HepG2 (cell line): Measurements from ENCODE around the gene PPFIA3. TPM values are rescaled to one million over a fixed set of nuclear protein-coding genes. Genes with fewer than 3 reads are reported as not detected.

Source experiments
- ADNP ChIP-seq: sonication (generic); formaldehyde crosslinking; IDR thresholded peaks from 2 replicates; pipeline ENCODE4 v1.4.0; 2020; ENCODE audit warnings: missing genetic modification reagents
- EP300 ChIP-seq, 3 experiments: sonication (generic) in 1 of 3; formaldehyde crosslinking in 1 of 3; IDR thresholded peaks; 2 replicates each; pipeline versions ENCODE4 v1.5.1 to v1.6.1; 2011 to 2020; ENCODE audit warnings: low read depth in 2 of 3, low read length in 2 of 3, borderline replicate concordance in 1 of 3, improper control_type of control experiment in 1 of 3, mild to moderate bottlenecking in 1 of 3, missing genetic modification reagents in 1 of 3, moderate library complexity in 1 of 3
- GTF3A ChIP-seq: sonication (generic); formaldehyde crosslinking; conservative IDR thresholded peaks from 2 replicates; pipeline ENCODE4 v1.4.0; 2020; ENCODE audit warnings: mild to moderate bottlenecking, missing genetic modification reagents
- KLF6 ChIP-seq: IDR thresholded peaks from 2 replicates; pipeline ENCODE4 v1.8.0; 2016; ENCODE audit warnings: missing biosample characterization, missing genetic modification reagents
- KMT2B ChIP-seq: IDR thresholded peaks from 2 replicates; pipeline ENCODE4 v1.6.1; 2016; ENCODE audit warnings: missing genetic modification reagents, missing compliant biosample characterization
- MED1 ChIP-seq: sonication (generic); formaldehyde crosslinking; IDR thresholded peaks from 2 replicates; pipeline ENCODE4 v1.4.0; 2020; ENCODE audit warnings: missing genetic modification reagents
- MXD4 ChIP-seq: IDR thresholded peaks from 2 replicates; pipeline ENCODE4 v1.6.1; 2016; ENCODE audit warnings: mild to moderate bottlenecking, missing biosample characterization, missing genetic modification reagents
- SMARCC2 ChIP-seq: fragments of 450-650 bp; IDR thresholded peaks from 2 replicates; pipeline ENCODE4 v1.6.1; 2017; ENCODE audit warnings: antibody characterized with exemption, mild to moderate bottlenecking
- SMC3 ChIP-seq: IDR thresholded peaks from 2 replicates; pipeline ENCODE4 v1.6.1; 2011; ENCODE audit warnings: low read length, improper control_type of control experiment
- SRSF4 ChIP-seq: fragments of 200-400 bp; formaldehyde crosslinking; IDR thresholded peaks from one replicate; pipeline ENCODE4 v1.6.1; 2018; ENCODE audit warnings: mild to moderate bottlenecking, low read depth, low read length, moderate library complexity; ENCODE audit not compliant: poor library complexity, severe bottlenecking
- TOPORS ChIP-seq: sonication (generic); formaldehyde crosslinking; IDR thresholded peaks from 2 replicates; pipeline ENCODE4 v1.8.0; 2023; ENCODE audit warnings: mild to moderate bottlenecking, missing genetic modification reagents
- USF2 ChIP-seq, 2 experiments: sonication (generic) in 1 of 2; formaldehyde crosslinking in 1 of 2; IDR thresholded peaks; 2 replicates each; pipeline versions ENCODE4 v1.5.1 to v1.6.1; 2011 to 2020; ENCODE audit warnings: borderline replicate concordance in 1 of 2, low read depth in 1 of 2, low read length in 1 of 2, mild to moderate bottlenecking in 1 of 2, missing genetic modification reagents in 1 of 2, moderate library complexity in 1 of 2
- ZBTB14 ChIP-seq: sonication (generic); formaldehyde crosslinking; IDR thresholded peaks from 2 replicates; pipeline ENCODE4 v1.4.0; 2020; ENCODE audit warnings: missing genetic modification reagents
- ZFP62 ChIP-seq: sonication (generic); formaldehyde crosslinking; IDR thresholded peaks from 2 replicates; pipeline ENCODE4 v1.4.0; 2020; ENCODE audit warnings: missing genetic modification reagents
- ZKSCAN8 ChIP-seq: IDR thresholded peaks from 2 replicates; pipeline ENCODE4 v1.6.1; 2016; ENCODE audit warnings: borderline replicate concordance, missing genetic modification reagents, missing compliant biosample characterization
- ZNF317 ChIP-seq: sonication (generic); formaldehyde crosslinking; IDR thresholded peaks from 2 replicates; pipeline ENCODE4 v1.5.0; 2020; ENCODE audit warnings: mild to moderate bottlenecking, missing genetic modification reagents
- ZNF331 ChIP-seq: sonication (generic); formaldehyde crosslinking; IDR thresholded peaks from 2 replicates; pipeline ENCODE4 v1.4.0; 2020; ENCODE audit warnings: missing genetic modification reagents
- ZNF512 ChIP-seq: sonication (generic); formaldehyde crosslinking; IDR thresholded peaks from 2 replicates; pipeline ENCODE4 v1.4.0; 2020; ENCODE audit warnings: mild to moderate bottlenecking, missing genetic modification reagents
- ZNF644 ChIP-seq: IDR thresholded peaks from 2 replicates; pipeline ENCODE4 v1.6.1; 2016; ENCODE audit warnings: low read depth
- ZNF768 ChIP-seq: sonication (generic); formaldehyde crosslinking; IDR thresholded peaks from 2 replicates; pipeline ENCODE4 v1.4.0; 2020; ENCODE audit warnings: missing genetic modification reagents
- ZNF776 ChIP-seq: sonication (generic); formaldehyde crosslinking; IDR thresholded peaks from 2 replicates; pipeline ENCODE4 v1.4.0; 2020; ENCODE audit warnings: mild to moderate bottlenecking, missing genetic modification reagents
- polyA plus RNA-seq, 8 experiments: library from polyadenylated mRNA; depleted of rRNA in 3 of 8; stranded (reverse) in 7 of 8; unstranded in 1 of 8; fragments of >200 nt; fragmentation: Illumina TruSeq in 4 of 8; extraction: Trizol in 4 of 8; gene quantifications; 2 replicates each; pipeline versions ENCODE4 v1.2.1 to v1.2.3, GENCODE V29; 2011 to 2016; ENCODE audit warnings: low read depth in 4 of 8, missing spikeins in 1 of 8, mixed read lengths in 1 of 8; ENCODE audit not compliant: insufficient read depth in 1 of 8
- total RNA-seq, 5 experiments: library from RNA; depleted of rRNA; stranded (reverse); fragments of >200 nt; fragmentation: Illumina TruSeq; extraction: Trizol; gene quantifications; 2 replicates each; pipeline ENCODE4 v1.2.3, GENCODE V29; 2016; ENCODE audit warnings: low read depth in 1 of 5

PPFIA3 gene
- total and polyA plus RNA-seq, 2 of the 13 experiments (the other 11 are each of a cell fraction or from before 2014, with no cell fraction given): 6.7 to 8.6 TPM

- TF ChIP-seq GTF3A (CRISPR knock-in tag): no peak
- TF ChIP-seq ZNF331 (CRISPR knock-in tag): no peak
- TF ChIP-seq SMC3: peak; percentile 68
- TF ChIP-seq MED1 (CRISPR knock-in tag): 0 out of 2 replicates have a peak, but pooled peaks have one; percentile 29
- no peak for TF ChIP-seq ZFP62
- no peak for TF ChIP-seq SRSF4
- no peak for TF ChIP-seq ADNP (CRISPR knock-in tag)
- no peak for TF ChIP-seq ZNF512 (CRISPR knock-in tag)
- TF ChIP-seq KMT2B (CRISPR knock-in tag): no peak
- TF ChIP-seq ZBTB14 (CRISPR knock-in tag): no peak
- no peak for TF ChIP-seq SMARCC2
- TF ChIP-seq MXD4: no peak
- TF ChIP-seq EP300 (IDR thresholded peaks at IDR 0.05; ENCODE audit: low read depth in 2 of 2, low read length in 2 of 2): no peak
- TF ChIP-seq EP300 (CRISPR knock-in tag; IDR thresholded peaks at IDR 0.05; ENCODE audit: borderline replicate concordance): no peak
- no peak for TF ChIP-seq ZNF644 (CRISPR knock-in tag)
- no peak for TF ChIP-seq USF2 (IDR thresholded peaks at IDR 0.05; ENCODE audit: low read depth, low read length)
- TF ChIP-seq USF2 (CRISPR knock-in tag; IDR thresholded peaks at IDR 0.05; ENCODE audit: borderline replicate concordance): no peak
- TF ChIP-seq ZNF317 (CRISPR knock-in tag): no peak
- TF ChIP-seq ZNF768: no peak
- no peak for TF ChIP-seq TOPORS
- TF ChIP-seq ZKSCAN8 (CRISPR knock-in tag): no peak
- TF ChIP-seq KLF6 (CRISPR knock-in tag): no peak
- TF ChIP-seq ZNF776 (CRISPR knock-in tag): no peak
Measured at GRCh38 chr19:49097453-49098288, 21.7 kb upstream of the PPFIA3 start (continued).
